GM18519 (cell line): ENCODE data around the gene JAK1.

Experiments
- ATAC-seq: cut with Tn5 transposase; IDR thresholded peaks from one replicate; pipeline ENCODE4 v1.9.1; 2021; ENCODE audit warnings: mild to moderate bottlenecking, moderate library complexity; ENCODE audit not compliant: unreplicated experiment, low FRiP score

Gene JAK1

DNA sequence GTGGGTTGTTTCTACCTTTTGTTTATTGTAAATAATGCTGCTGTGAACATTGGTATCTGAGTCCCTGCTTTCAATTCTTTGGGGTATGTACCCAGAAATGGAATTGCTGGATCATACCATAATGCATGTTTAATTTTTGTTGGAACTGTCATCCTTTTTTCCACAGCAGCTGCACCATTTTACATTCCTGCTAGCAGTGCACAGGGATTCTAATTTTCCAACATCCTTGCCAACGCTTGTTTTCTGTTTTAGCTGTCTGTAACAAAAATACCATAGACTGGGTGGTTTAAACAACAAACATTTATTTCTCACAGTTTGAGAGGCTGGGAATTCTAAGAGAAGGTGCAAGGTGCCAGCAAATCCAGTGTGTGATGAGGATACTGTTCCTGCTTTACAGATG, 156.3 kb downstream of the JAK1 start:
- no peak for ATAC-seq

DNA sequence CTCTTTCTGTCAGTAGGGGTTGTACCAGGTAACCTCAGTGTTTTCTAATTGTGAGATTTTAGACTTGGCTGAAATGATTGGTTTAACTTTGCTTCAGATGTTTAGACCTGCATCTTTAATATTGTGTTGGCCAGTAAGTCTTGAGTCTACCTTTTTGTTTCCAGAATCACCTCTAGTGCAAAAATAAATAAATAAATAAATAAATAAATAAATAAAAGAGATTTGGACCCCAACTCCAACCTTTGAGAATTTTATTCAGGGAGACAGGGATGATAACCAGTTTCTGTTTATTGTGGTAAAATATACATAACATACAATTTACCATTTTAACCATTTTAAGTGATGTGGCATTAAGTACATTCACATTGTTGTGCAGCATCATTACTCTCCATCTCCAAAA, 157.0 kb downstream of the JAK1 start:
- ATAC-seq, result no peak

DNA sequence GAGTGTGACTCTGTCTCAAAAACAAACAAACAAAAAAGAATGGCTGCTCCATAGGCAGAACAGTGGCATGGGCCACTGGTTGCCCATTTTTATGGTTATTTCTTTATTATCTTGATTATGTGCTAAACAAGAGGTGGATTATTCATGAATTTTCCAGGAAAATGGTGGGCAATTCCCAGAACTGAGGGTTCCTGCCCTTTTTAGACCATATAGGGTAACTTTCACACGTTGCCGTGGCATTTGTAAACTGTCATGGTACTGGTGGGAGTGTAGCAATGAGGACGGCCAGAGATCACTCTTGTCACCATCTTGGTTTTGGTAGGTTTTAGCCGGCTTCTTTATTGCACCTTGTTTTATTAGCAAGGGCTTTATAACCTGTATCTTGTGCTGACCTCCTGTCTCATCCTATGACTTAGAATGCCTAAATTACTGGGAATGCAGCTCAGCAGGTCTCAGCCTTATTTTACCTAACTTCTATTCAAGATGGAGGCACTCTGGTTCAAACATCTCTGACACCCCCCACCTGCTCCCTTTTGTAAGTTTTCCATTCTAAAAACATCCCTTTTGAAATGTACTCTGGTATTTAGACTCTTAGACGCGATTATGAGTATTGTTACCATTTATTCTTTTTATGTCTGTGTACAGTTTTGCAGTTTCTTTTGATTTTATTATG, 164.4 kb downstream of the JAK1 start:
- ATAC-seq, result no peak

GRCh38 chr1:64798872-64799271, 167.5 kb downstream of the JAK1 start:
- no peak for ATAC-seq

GRCh38 chr1:64790832-64791487, 175.4 kb downstream of the JAK1 start:
- no peak for ATAC-seq
